ENCODE results near the gene RNF217.

Gene RNF217

GRCh38 chr6:125099211-125100073 is 137.2 kb downstream of the RNF217 start:
- Histone ChIP-seq H3K4me2 (ENCODE audit: insufficient read depth, low read length, poor library complexity, severe bottlenecking) (peak overlapping the region; percentile 91), H3K27ac (replicated peaks; ENCODE audit: low read length) (peak overlapping the region; percentile 74), H2BK12ac (ENCODE audit: low read length) (peak overlapping the region; percentile 91), H3K36me3 (replicated peaks in 1 of 2; ENCODE audit: control insufficient read depth in 2 of 2, insufficient read depth in 2 of 2, low read length in 2 of 2) (no peaks in the 10 kb centered on the region), H3K14ac (ENCODE audit: low read length) (no peak overlapping the region), H4K91ac (ENCODE audit: low read depth, low read length, poor library complexity) (no peak overlapping the region), H3K9ac (ENCODE audit: low read depth, low read length, poor library complexity) (peak overlapping the region; percentile 94), H3K18ac (ENCODE audit: low read length) (peak overlapping the region; percentile 99), H3K4me3 (ENCODE audit: low read length in 2 of 2) (peak overlapping the region; percentile 29 to 76), H2AFZ (ENCODE audit: low read length) (peak overlapping the region; percentile 57), H3K27me3 (ENCODE audit: control insufficient read depth in 3 of 3, insufficient read depth in 3 of 3, low read depth in 1 of 3, low read length in 3 of 3) (no peaks in the 10 kb centered on the region), H2BK120ac (ENCODE audit: low read depth, low read length) (peak overlapping the region; percentile 83), H4K8ac (ENCODE audit: low read depth, low read length) (no peak overlapping the region), H3K4me1 (ENCODE audit: control insufficient read depth in 2 of 2, insufficient read depth in 1 of 2, low read depth in 1 of 2, low read length in 2 of 2) (peaks cover 15 to 20% of the 10 kb centered on the region in 2 donors), H2BK5ac (ENCODE audit: low read length) (peak overlapping the region; percentile 68), H3K79me1 (ENCODE audit: low read depth, low read length) (no peaks in the 10 kb centered on the region), H3K23ac (ENCODE audit: low read depth, low read length, poor library complexity) (peak overlapping the region; percentile 68), H2AK5ac (ENCODE audit: low read depth, low read length) (no peak overlapping the region), H3K4ac (ENCODE audit: low read length) (no peak overlapping the region), H2BK15ac (ENCODE audit: low read length) (peak overlapping the region; percentile 65), H3K9me3 (replicated peaks in 1 of 2; ENCODE audit: control insufficient read depth in 2 of 2, insufficient read depth in 1 of 2, low read depth in 1 of 2, low read length in 2 of 2) (no peaks in the 10 kb centered on the region)
- no CpG with 5 or more reads among the region's 48 CpGs for WGBS, 2 donors (ENCODE audit: extremely low coverage in 2 of 2, insufficient read length in 2 of 2, insufficient replicate concordance in 1 of 2)
- DNase-seq (ENCODE audit: low spot score), result peak; percentile 48

- Histone ChIP-seq H3K14ac (ENCODE audit: low read length) (no peak overlapping the region), H3K4ac (ENCODE audit: low read length) (no peak overlapping the region), H2AK5ac (ENCODE audit: low read depth, low read length) (no peak overlapping the region), H2AFZ (ENCODE audit: low read length) (no peak overlapping the region), H3K18ac (ENCODE audit: low read length) (no peak overlapping the region), H4K91ac (ENCODE audit: low read depth, low read length, poor library complexity) (no peak overlapping the region), H3K27me3 (ENCODE audit: control insufficient read depth in 3 of 3, insufficient read depth in 3 of 3, low read depth in 1 of 3, low read length in 3 of 3) (no peaks in the 10 kb centered on the region), H3K4me2 (ENCODE audit: insufficient read depth, low read length, poor library complexity, severe bottlenecking) (no peak overlapping the region), H2BK15ac (ENCODE audit: low read length) (no peak overlapping the region), H3K79me1 (ENCODE audit: low read depth, low read length) (no peaks in the 10 kb centered on the region), H2BK12ac (ENCODE audit: low read length) (no peak overlapping the region), H3K23ac (ENCODE audit: low read depth, low read length, poor library complexity) (no peak overlapping the region), H2BK5ac (ENCODE audit: low read length) (no peak overlapping the region), H3K4me3 (ENCODE audit: low read length in 2 of 2) (no peak overlapping the region), H4K8ac (ENCODE audit: low read depth, low read length) (no peak overlapping the region), H3K9ac (ENCODE audit: low read depth, low read length, poor library complexity) (no peak overlapping the region), H3K4me1 (ENCODE audit: control insufficient read depth in 2 of 2, insufficient read depth in 1 of 2, low read depth in 1 of 2, low read length in 2 of 2) (peaks cover 15 to 20% of the 10 kb centered on the region in 2 donors), H3K36me3 (replicated peaks in 1 of 2; ENCODE audit: control insufficient read depth in 2 of 2, insufficient read depth in 2 of 2, low read length in 2 of 2) (no peaks in the 10 kb centered on the region), H2BK120ac (ENCODE audit: low read depth, low read length) (no peak overlapping the region), H3K9me3 (replicated peaks in 1 of 2; ENCODE audit: control insufficient read depth in 2 of 2, insufficient read depth in 1 of 2, low read depth in 1 of 2, low read length in 2 of 2) (no peaks in the 10 kb centered on the region), H3K27ac (replicated peaks; ENCODE audit: low read length) (no peak overlapping the region)
- DNase-seq (ENCODE audit: low spot score), result no peak
- no CpG with 5 or more reads among the region's 10 CpGs for WGBS, 2 donors (ENCODE audit: extremely low coverage in 2 of 2, insufficient read length in 2 of 2, insufficient replicate concordance in 1 of 2)
Measured at GRCh38 chr6:125100074-125100652, 137.9 kb downstream of the RNF217 start.

GRCh38 chr6:125101128-125101527 is 138.9 kb downstream of the RNF217 start:
- Histone ChIP-seq H3K79me1 (ENCODE audit: low read depth, low read length) (no peaks in the 10 kb centered on the region), H4K8ac (ENCODE audit: low read depth, low read length) (no peak overlapping the region), H3K36me3 (replicated peaks in 1 of 2; ENCODE audit: control insufficient read depth in 2 of 2, insufficient read depth in 2 of 2, low read length in 2 of 2) (no peaks in the 10 kb centered on the region), H2BK12ac (ENCODE audit: low read length) (no peak overlapping the region), H2BK5ac (ENCODE audit: low read length) (no peak overlapping the region), H3K27ac (replicated peaks; ENCODE audit: low read length) (no peak overlapping the region), H3K14ac (ENCODE audit: low read length) (no peak overlapping the region), H2BK15ac (ENCODE audit: low read length) (no peak overlapping the region), H3K4me3 (ENCODE audit: low read length in 2 of 2) (no peak overlapping the region), H3K9me3 (replicated peaks in 1 of 2; ENCODE audit: control insufficient read depth in 2 of 2, insufficient read depth in 1 of 2, low read depth in 1 of 2, low read length in 2 of 2) (no peaks in the 10 kb centered on the region), H3K4me1 (ENCODE audit: control insufficient read depth in 2 of 2, insufficient read depth in 1 of 2, low read depth in 1 of 2, low read length in 2 of 2) (peaks cover 15 to 20% of the 10 kb centered on the region in 2 donors), H3K9ac (ENCODE audit: low read depth, low read length, poor library complexity) (no peak overlapping the region), H3K18ac (ENCODE audit: low read length) (no peak overlapping the region), H3K27me3 (ENCODE audit: control insufficient read depth in 3 of 3, insufficient read depth in 3 of 3, low read depth in 1 of 3, low read length in 3 of 3) (no peaks in the 10 kb centered on the region), H3K4ac (ENCODE audit: low read length) (no peak overlapping the region), H2AFZ (ENCODE audit: low read length) (no peak overlapping the region), H2BK120ac (ENCODE audit: low read depth, low read length) (no peak overlapping the region), H2AK5ac (ENCODE audit: low read depth, low read length) (no peak overlapping the region), H3K4me2 (ENCODE audit: insufficient read depth, low read length, poor library complexity, severe bottlenecking) (no peak overlapping the region), H4K91ac (ENCODE audit: low read depth, low read length, poor library complexity) (no peak overlapping the region), H3K23ac (ENCODE audit: low read depth, low read length, poor library complexity) (no peak overlapping the region)
- no peak for DNase-seq (ENCODE audit: low spot score)
- WGBS, 2 donors (ENCODE audit: extremely low coverage in 2 of 2, insufficient read length in 2 of 2, insufficient replicate concordance in 1 of 2), result no CpG with 5 or more reads among the region's 1 CpG

GRCh38 chr6:125101631-125102030 is 139.4 kb downstream of the RNF217 start:
- no peak overlapping the region for H3K23ac ChIP-seq (ENCODE audit: low read depth, low read length, poor library complexity)
- WGBS, 2 donors (ENCODE audit: extremely low coverage in 2 of 2, insufficient read length in 2 of 2, insufficient replicate concordance in 1 of 2), result no CpG with 5 or more reads among the region's 2 CpGs
- H3K79me1 ChIP-seq (ENCODE audit: low read depth, low read length), result no peaks in the 10 kb centered on the region
- no peak overlapping the region for H3K27ac ChIP-seq (replicated peaks; ENCODE audit: low read length)
- no peak overlapping the region for H2BK15ac ChIP-seq (ENCODE audit: low read length)
- DNase-seq (ENCODE audit: low spot score), result no peak
- no peak overlapping the region for H4K91ac ChIP-seq (ENCODE audit: low read depth, low read length, poor library complexity)
- no peak overlapping the region for H2BK12ac ChIP-seq (ENCODE audit: low read length)
- no peak overlapping the region for H2BK120ac ChIP-seq (ENCODE audit: low read depth, low read length)
- no peak overlapping the region for H3K14ac ChIP-seq (ENCODE audit: low read length)
- H3K9me3 ChIP-seq (replicated peaks in 1 of 2; ENCODE audit: control insufficient read depth in 2 of 2, insufficient read depth in 1 of 2, low read depth in 1 of 2, low read length in 2 of 2), result no peaks in the 10 kb centered on the region
- no peak overlapping the region for H4K8ac ChIP-seq (ENCODE audit: low read depth, low read length)
- H3K4me3 ChIP-seq (ENCODE audit: low read length in 2 of 2), result no peak overlapping the region
- H3K9ac ChIP-seq (ENCODE audit: low read depth, low read length, poor library complexity), result no peak overlapping the region
- no peaks in the 10 kb centered on the region for H3K27me3 ChIP-seq (ENCODE audit: control insufficient read depth in 3 of 3, insufficient read depth in 3 of 3, low read depth in 1 of 3, low read length in 3 of 3)
- H3K4ac ChIP-seq (ENCODE audit: low read length), result no peak overlapping the region
- no peak overlapping the region for H2BK5ac ChIP-seq (ENCODE audit: low read length)
- no peak overlapping the region for H2AK5ac ChIP-seq (ENCODE audit: low read depth, low read length)
- no peak overlapping the region for H2AFZ ChIP-seq (ENCODE audit: low read length)
- H3K18ac ChIP-seq (ENCODE audit: low read length), result no peak overlapping the region
- H3K4me1 ChIP-seq (ENCODE audit: control insufficient read depth in 2 of 2, insufficient read depth in 1 of 2, low read depth in 1 of 2, low read length in 2 of 2), result peaks cover 15 to 20% of the 10 kb centered on the region in 2 donors
- no peaks in the 10 kb centered on the region for H3K36me3 ChIP-seq (replicated peaks in 1 of 2; ENCODE audit: control insufficient read depth in 2 of 2, insufficient read depth in 2 of 2, low read length in 2 of 2)
- no peak overlapping the region for H3K4me2 ChIP-seq (ENCODE audit: insufficient read depth, low read length, poor library complexity, severe bottlenecking)

Data from neuronal stem cell (in vitro differentiated cells).